ENCODE data around the gene PRMT7.

Gene PRMT7

DNA sequence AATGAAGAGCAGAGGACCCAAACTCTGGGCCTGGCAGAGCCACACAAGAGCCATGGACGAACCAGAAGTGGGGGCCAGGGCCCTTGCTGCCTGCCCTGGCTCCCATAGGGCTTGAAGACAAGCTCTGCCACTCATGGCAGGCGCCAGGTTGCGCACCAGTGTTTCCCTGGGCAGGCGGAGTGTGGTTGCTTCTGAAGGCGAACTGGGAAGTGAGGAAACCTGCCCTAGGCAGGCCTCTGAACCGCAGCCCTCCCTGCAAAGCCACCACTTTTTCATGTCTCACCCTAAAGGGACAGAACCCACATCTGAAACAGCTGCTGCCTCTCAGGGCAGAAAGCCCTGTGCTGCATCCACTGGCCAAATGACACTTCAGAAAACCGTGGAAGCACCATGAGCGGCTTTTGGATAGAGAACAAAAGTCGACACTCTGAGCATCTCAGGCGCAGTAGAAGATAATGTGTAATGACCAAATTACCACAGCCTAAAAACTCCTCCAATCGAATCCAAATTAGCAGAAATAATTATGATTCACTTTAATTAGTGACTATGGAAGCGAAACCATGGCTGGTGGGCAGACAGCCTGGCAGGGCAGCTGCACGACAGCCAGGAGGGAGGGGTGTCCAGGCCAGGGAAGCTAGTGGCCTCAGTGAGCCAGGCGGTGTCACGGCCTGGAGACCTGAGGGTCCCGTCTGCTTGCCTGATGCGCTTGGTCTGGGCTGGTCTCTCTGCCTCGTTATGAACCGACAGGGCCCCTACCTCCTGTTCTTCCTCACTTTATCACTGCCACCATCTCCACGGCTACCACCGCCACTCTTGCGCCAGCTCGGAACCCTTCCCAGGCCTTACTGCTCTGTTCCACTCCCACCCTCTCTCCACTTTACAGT is 59.1 kb downstream of the PRMT7 start:
- no peaks in the 10 kb centered on the region for H3K36me3 ChIP-seq (ENCODE audit: control insufficient read depth, low read depth, low read length)
- no peaks in the 10 kb centered on the region for H3K9me3 ChIP-seq (ENCODE audit: control insufficient read depth, low read depth, low read length)
- no peak overlapping the region for H3K9ac ChIP-seq (ENCODE audit: low read length)
- no peak overlapping the region for H3K27ac ChIP-seq (ENCODE audit: low read length)
- H3K4me3 ChIP-seq (ENCODE audit: low read length): no peak overlapping the region
- H3K4me1 ChIP-seq (ENCODE audit: control insufficient read depth, low read depth, low read length): peaks cover 13% of the 10 kb centered on the region
- H3K27me3 ChIP-seq (ENCODE audit: control insufficient read depth, insufficient read depth, low read length): no peaks in the 10 kb centered on the region

DNA sequence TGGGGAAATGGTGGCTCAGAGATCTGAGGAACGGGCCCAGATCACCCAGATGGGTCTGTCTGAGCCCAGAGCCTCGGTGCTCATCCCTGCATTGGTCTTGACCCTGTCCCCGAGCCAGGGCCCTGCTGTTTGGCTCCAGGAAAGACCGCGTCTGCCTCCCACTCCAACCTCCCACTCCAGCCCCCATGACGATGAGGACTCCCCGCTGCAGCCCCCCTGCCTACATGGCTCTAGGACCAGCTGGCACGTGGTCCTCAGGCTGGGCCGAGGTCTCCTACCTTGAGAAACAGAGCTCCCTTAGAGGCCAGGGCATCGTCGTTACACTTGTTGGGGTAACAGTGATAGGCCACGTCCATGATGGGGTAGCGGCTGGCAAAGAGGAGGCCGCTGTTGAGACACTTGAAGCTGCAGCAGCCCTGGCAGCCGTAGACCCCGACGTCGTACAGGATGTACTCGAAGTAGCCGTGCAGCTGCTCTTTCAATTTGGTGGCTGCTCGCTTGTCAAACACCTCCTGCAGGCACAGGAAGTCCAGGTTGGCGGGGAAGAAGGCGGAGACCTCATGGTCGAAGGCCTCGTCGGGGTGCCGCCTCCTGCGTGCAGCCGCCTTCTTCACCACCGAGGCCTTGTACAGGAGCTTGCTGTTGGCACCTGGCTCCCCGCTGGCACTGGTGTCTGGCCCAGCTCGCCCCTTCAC is 59.9 kb downstream of the PRMT7 start:
- H3K9me3 ChIP-seq (ENCODE audit: control insufficient read depth, low read depth, low read length): no peaks in the 10 kb centered on the region
- no peaks in the 10 kb centered on the region for H3K36me3 ChIP-seq (ENCODE audit: control insufficient read depth, low read depth, low read length)
- H3K4me1 ChIP-seq (ENCODE audit: control insufficient read depth, low read depth, low read length): peaks cover 13% of the 10 kb centered on the region
- no peak overlapping the region for H3K4me3 ChIP-seq (ENCODE audit: low read length)
- H3K9ac ChIP-seq (ENCODE audit: low read length): no peak overlapping the region
- no peak overlapping the region for H3K27ac ChIP-seq (ENCODE audit: low read length)
- H3K27me3 ChIP-seq (ENCODE audit: control insufficient read depth, insufficient read depth, low read length): no peaks in the 10 kb centered on the region

DNA sequence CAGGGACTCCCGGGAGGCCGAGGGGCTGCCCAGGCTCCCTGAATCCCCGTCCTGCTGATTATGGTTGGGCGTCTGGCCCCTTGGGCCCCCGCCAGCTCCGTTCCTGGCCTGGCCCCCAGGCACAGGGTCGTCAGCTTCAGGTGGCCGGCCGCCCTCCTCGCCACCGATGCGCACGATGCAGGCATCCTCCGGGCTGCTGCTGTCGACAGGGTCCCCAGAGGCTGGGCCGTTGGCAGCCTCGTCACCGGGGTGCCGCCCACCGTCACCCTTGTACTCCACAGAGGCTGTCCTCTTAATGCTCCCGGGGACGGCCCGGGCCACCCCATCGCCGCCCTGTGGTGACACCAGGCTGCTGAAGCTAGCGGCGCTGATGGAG is 60.4 kb downstream of the PRMT7 start:
- no peak overlapping the region for H3K27ac ChIP-seq (ENCODE audit: low read length)
- peaks cover 13% of the 10 kb centered on the region for H3K4me1 ChIP-seq (ENCODE audit: control insufficient read depth, low read depth, low read length)
- no peak overlapping the region for H3K9ac ChIP-seq (ENCODE audit: low read length)

DNA sequence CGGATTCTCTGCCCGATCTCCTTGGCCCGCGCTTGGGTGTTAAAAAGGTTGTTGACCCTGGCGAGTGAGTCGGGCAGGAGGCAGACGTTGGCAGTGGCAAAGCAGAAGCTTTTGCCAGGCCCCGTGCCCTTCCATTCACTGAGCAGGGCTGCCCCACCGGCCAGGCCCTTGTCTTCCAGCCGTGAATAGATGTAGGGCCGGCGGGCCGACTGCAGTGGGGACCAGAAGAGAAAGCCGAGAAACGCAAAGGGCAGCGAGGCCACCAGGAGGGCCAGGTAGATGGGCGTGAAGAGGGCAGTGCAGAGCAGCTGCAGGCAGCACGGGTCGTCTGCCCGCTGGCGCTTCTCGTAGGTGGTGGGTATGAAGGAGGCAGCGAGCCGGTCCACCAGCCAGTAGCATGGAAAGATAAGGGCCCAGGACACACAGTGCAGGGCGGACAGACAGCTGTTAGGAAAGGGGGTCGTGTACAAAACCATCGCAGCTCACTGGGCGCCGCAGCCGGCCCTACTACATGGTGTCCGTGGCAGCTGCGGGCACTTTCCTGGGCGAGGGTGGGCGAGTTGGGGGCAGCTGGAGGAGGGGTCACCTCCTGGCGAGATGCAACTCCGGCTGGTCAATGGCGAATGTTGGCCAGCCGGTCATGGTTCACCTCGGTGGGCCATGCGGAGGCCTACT is 61.0 kb downstream of the PRMT7 start:
- Histone ChIP-seq H3K9me3 (ENCODE audit: control insufficient read depth, low read depth, low read length) (no peaks in the 10 kb centered on the region), H3K4me1 (ENCODE audit: control insufficient read depth, low read depth, low read length) (peaks cover 13% of the 10 kb centered on the region), H3K27me3 (ENCODE audit: control insufficient read depth, insufficient read depth, low read length) (no peaks in the 10 kb centered on the region), H3K27ac (ENCODE audit: low read length) (no peak overlapping the region), H3K36me3 (ENCODE audit: control insufficient read depth, low read depth, low read length) (no peaks in the 10 kb centered on the region), H3K4me3 (ENCODE audit: low read length) (no peak overlapping the region), H3K9ac (ENCODE audit: low read length) (no peak overlapping the region)

More for the DNA sequence above, 60.4 kb downstream of the PRMT7 start:
- H3K4me3 ChIP-seq (ENCODE audit: low read length): no peak overlapping the region
- H3K36me3 ChIP-seq (ENCODE audit: control insufficient read depth, low read depth, low read length): no peaks in the 10 kb centered on the region
- no peaks in the 10 kb centered on the region for H3K9me3 ChIP-seq (ENCODE audit: control insufficient read depth, low read depth, low read length)
- H3K27me3 ChIP-seq (ENCODE audit: control insufficient read depth, insufficient read depth, low read length): no peaks in the 10 kb centered on the region

DNA sequence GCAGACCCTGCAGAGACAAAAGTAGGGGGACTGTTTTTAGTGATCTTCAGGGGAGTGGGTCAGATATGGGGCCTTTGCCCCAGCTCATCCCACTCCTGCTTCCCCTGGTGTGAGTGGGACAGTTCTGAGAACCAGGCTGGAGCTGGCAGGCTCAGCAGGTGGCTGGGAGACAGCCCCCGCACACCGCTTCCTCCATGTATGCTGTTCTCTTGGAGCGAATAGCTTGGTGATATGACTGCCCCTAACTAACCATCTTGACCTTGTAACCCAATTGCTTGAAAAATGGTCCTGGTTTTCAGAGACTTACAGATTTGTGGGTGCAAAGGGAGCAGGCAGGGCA is 61.5 kb downstream of the PRMT7 start:
- H3K4me3 ChIP-seq (ENCODE audit: low read length): no peak overlapping the region
- H3K9me3 ChIP-seq (ENCODE audit: control insufficient read depth, low read depth, low read length): no peaks in the 10 kb centered on the region
- no peak overlapping the region for H3K27ac ChIP-seq (ENCODE audit: low read length)
- H3K4me1 ChIP-seq (ENCODE audit: control insufficient read depth, low read depth, low read length): peaks cover 13% of the 10 kb centered on the region
- H3K9ac ChIP-seq (ENCODE audit: low read length): no peak overlapping the region
- no peaks in the 10 kb centered on the region for H3K36me3 ChIP-seq (ENCODE audit: control insufficient read depth, low read depth, low read length)
- no peaks in the 10 kb centered on the region for H3K27me3 ChIP-seq (ENCODE audit: control insufficient read depth, insufficient read depth, low read length)

DNA sequence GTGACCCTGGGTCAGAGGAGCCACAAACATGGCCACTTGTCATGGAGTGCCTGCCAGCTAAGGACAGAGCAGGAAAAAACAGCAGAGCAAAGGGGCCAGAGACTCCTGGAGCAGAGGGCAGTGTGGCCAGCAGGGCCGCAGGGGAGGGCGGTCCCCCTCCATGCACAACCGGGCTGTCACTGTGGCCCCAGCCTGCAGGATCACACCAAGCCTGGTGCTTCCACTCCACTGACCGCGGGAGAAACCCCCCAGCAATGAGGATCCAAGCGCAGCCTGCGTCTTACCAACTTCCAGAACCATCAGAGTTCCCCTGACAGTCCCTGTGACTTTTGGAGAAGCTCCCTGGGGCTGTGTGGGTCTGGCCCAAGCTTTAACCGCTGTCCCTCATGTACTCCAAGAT is 62.0 kb downstream of the PRMT7 start:
- Histone ChIP-seq H3K27me3 (ENCODE audit: control insufficient read depth, insufficient read depth, low read length) (no peaks in the 10 kb centered on the region), H3K9me3 (ENCODE audit: control insufficient read depth, low read depth, low read length) (no peaks in the 10 kb centered on the region), H3K36me3 (ENCODE audit: control insufficient read depth, low read depth, low read length) (no peaks in the 10 kb centered on the region), H3K4me3 (ENCODE audit: low read length) (no peak overlapping the region), H3K9ac (ENCODE audit: low read length) (no peak overlapping the region), H3K4me1 (ENCODE audit: control insufficient read depth, low read depth, low read length) (peaks cover 13% of the 10 kb centered on the region), H3K27ac (ENCODE audit: low read length) (no peak overlapping the region)

DNA sequence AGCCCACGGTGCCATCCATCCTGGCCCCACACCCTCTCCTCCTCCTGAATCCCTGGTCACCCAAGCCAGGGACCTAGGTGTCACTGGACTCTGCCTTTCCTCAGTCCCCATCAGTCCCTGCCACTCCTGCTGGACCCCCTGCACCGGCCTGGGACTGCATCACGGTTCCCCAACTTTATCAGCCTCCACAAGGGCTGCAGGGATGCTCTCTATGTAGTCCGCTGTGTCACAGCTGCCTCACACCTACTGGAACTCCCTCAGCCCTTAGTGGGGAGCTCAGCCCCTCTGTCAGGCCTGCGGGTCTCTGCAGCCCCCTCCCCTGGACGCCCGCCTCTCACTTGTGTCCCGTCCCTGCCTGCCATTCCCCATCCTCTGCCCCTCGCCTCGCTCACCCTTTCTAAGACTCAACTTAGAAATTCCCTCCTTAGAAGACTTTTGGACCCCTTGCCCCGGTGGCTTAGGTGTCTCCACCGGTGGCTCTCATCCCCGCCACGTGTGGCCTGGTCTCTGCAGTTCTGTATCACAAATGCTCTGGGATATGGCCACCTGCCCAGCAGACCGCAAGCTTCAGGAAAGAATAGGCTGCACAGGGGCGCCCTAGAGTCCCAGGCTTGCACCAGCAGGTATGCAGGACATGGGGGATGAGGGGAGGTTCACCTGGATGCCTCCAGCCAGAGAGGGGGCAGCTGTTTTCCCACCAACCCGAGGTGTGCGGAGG is 62.9 kb downstream of the PRMT7 start:
- Histone ChIP-seq H3K4me3 (ENCODE audit: low read length) (no peak overlapping the region), H3K4me1 (ENCODE audit: control insufficient read depth, low read depth, low read length) (peaks cover 9% of the 10 kb centered on the region), H3K27me3 (ENCODE audit: control insufficient read depth, insufficient read depth, low read length) (no peaks in the 10 kb centered on the region), H3K9me3 (ENCODE audit: control insufficient read depth, low read depth, low read length) (no peaks in the 10 kb centered on the region), H3K9ac (ENCODE audit: low read length) (no peak overlapping the region), H3K27ac (ENCODE audit: low read length) (no peak overlapping the region), H3K36me3 (ENCODE audit: control insufficient read depth, low read depth, low read length) (no peaks in the 10 kb centered on the region)

DNA sequence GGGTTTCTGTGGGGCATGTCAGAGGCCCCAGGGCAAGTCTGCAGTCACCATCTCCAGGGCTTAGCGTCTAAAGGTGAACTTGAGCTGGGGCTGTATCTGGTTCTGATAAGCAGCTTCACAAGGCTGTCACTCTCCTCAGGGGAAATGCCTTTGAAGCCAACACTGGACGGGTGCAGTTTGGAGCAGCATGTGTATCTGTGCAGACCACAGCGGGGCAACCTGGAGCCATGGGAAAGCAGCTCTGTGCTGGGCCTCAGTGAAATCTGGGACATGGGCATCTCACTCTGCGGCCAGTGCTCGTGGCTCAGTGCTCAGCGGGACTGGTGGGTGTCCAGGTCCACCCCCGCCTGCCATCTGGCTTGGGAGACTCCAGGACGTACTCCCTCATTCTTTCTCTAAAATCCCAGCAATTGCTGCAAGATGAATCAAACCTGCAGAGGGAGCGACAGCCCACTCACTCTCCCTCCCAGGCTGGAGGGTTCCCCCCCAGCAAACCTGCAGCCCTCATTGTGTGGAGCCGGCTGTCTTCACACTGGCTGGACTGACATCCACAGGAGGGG is 63.5 kb downstream of the PRMT7 start:
- no peaks in the 10 kb centered on the region for H3K27me3 ChIP-seq (ENCODE audit: control insufficient read depth, insufficient read depth, low read length)
- no peaks in the 10 kb centered on the region for H3K9me3 ChIP-seq (ENCODE audit: control insufficient read depth, low read depth, low read length)
- H3K4me1 ChIP-seq (ENCODE audit: control insufficient read depth, low read depth, low read length): peaks cover 4% of the 10 kb centered on the region
- H3K9ac ChIP-seq (ENCODE audit: low read length): no peak overlapping the region
- H3K4me3 ChIP-seq (ENCODE audit: low read length): no peak overlapping the region
- no peaks in the 10 kb centered on the region for H3K36me3 ChIP-seq (ENCODE audit: control insufficient read depth, low read depth, low read length)
- H3K27ac ChIP-seq (ENCODE audit: low read length): no peak overlapping the region

DNA sequence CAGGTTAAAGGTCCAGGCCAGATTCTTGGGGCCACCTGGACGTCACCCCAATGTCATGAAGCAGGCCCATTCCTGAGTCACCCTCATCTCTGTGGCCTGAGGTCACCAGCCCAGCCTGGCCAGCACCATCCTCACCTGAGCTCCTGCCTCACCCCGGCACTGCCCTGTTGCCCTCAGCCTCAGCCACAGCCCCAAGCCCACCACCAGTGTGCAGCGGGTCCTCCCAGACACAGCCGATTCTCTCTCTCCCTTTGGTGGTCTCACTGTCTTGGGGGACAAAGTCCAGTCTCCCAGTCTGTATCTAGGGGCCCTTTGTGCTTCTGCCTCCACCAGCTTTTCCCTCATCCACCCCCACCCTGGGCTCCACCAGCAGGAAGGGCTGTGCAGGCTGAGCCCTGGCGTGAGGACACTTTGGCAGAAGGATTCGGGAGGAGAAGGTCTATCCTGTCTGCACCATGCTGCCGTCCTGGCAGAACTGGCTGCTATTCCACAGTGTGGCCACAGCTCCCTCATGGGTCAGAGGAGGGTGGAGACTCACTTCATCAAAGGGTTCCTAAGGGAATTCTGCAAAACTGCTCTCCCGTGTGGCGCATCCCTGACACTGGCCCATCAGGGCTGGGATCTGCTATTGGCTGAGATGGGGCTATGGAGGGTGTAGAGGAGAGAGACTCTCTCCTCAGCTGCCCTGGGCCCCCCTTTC is 64.3 kb downstream of the PRMT7 start:
- H3K4me3 ChIP-seq (ENCODE audit: low read length): no peak overlapping the region
- H3K9ac ChIP-seq (ENCODE audit: low read length): no peak overlapping the region
- H3K27ac ChIP-seq (ENCODE audit: low read length): no peak overlapping the region
- no peaks in the 10 kb centered on the region for H3K9me3 ChIP-seq (ENCODE audit: control insufficient read depth, low read depth, low read length)
- H3K4me1 ChIP-seq (ENCODE audit: control insufficient read depth, low read depth, low read length): no peaks in the 10 kb centered on the region
- H3K27me3 ChIP-seq (ENCODE audit: control insufficient read depth, insufficient read depth, low read length): no peaks in the 10 kb centered on the region
- H3K36me3 ChIP-seq (ENCODE audit: control insufficient read depth, low read depth, low read length): no peaks in the 10 kb centered on the region

DNA sequence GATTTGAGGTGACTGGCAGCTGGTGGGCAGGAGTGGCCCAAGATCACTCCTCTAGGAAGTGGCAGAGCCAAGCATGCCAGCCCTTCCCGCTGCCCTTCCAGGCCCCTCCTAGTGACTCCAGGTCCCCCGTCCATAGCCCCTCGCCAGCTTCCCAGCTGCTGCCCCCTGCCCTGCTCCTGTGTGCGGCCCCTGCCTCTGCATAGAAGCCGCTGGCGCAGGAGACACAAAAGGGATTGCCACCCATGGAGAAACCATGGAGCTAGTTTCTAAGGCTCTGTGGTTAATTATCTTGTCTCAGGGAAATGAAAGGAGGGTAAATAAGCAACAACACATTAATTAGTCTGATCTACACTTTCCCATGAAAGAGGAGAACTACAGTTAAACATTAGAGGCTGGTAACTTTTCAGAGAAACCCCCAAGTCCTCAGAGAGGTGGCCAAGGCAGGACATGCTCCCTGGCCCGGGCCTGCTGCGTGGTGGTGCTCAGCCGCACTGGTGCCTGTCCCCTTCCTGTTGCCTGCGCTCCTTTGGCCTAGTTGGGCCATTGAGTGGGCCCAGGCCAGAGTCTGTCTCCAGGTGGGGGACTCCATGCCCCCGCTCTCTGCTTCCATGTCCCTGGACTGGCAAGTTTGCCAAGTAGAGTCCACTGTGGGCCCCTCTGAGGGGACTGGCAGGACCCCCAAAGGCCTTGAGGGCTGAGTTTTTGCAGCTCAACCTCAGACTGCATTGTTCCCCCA is 65.2 kb downstream of the PRMT7 start:
- H3K36me3 ChIP-seq (ENCODE audit: control insufficient read depth, low read depth, low read length): no peaks in the 10 kb centered on the region
- no peak overlapping the region for H3K9ac ChIP-seq (ENCODE audit: low read length)
- no peaks in the 10 kb centered on the region for H3K27me3 ChIP-seq (ENCODE audit: control insufficient read depth, insufficient read depth, low read length)
- H3K9me3 ChIP-seq (ENCODE audit: control insufficient read depth, low read depth, low read length): no peaks in the 10 kb centered on the region
- no peak overlapping the region for H3K4me3 ChIP-seq (ENCODE audit: low read length)
- no peaks in the 10 kb centered on the region for H3K4me1 ChIP-seq (ENCODE audit: control insufficient read depth, low read depth, low read length)
- no peak overlapping the region for H3K27ac ChIP-seq (ENCODE audit: low read length)

Measured in iPS-18a (cell line).